Brain microvascular endothelial cell (primary cell): ENCODE results near the gene LSM12.

Experiments
- DNase-seq: peaks from one replicate; pipeline ENCODE4 v3.0.0-alpha.2; 2020
- H3K27ac ChIP-seq: fragments of 250-450 bp; sonication (Bioruptor Pico); 2 replicates; pipeline ENCODE4 v1.5.1; 2020; ENCODE audit warnings: mild to moderate bottlenecking, moderate library complexity
- H3K27me3 ChIP-seq: fragments of 250-450 bp; sonication (Bioruptor Pico); replicated peaks from 2 replicates; pipeline ENCODE4 v1.5.1; 2020; ENCODE audit warnings: mild to moderate bottlenecking
- H3K36me3 ChIP-seq: fragments of 250-450 bp; sonication (Bioruptor Pico); replicated peaks from 2 replicates; pipeline ENCODE4 v1.5.1; 2020; ENCODE audit warnings: mild to moderate bottlenecking
- H3K4me3 ChIP-seq: 2 replicates; pipeline ENCODE4 v1.5.1; 2011; ENCODE audit warnings: low read depth, mild to moderate bottlenecking, control low read depth, low read length, moderate library complexity
- CTCF ChIP-seq: IDR thresholded peaks from 2 replicates; pipeline ENCODE4 v1.5.1; 2011; ENCODE audit warnings: low read depth, mild to moderate bottlenecking, moderate library complexity, low read length, control low read depth, inconsistent platforms; ENCODE audit errors: missing control alignments
- in situ Hi-C: cut with HindIII; loops from 2 replicates; pipeline ENCODE4 v1.10.0; 2017; ENCODE audit warnings: low sequenced_read_pairs, low pct_ligation_motif_present

LSM12 gene

GRCh38 chr17:44097110-44097958, 30.9 kb upstream of the LSM12 start:
- peak; percentile 28 for TF ChIP-seq CTCF
- H3K27ac ChIP-seq = peak overlapping the region; percentile 96

GRCh38 chr17:44095647-44096496, 29.4 kb upstream of the LSM12 start:
- Histone ChIP-seq H3K4me3 (peak overlapping the region; percentile 38), H3K36me3 (no peaks in the 10 kb centered on the region), H3K27me3 (no peaks in the 10 kb centered on the region), H3K27ac (peak overlapping the region; percentile 96)
- in situ Hi-C loops = no loop called here
- TF ChIP-seq CTCF = peak; percentile 44
- DNase-seq = peak; percentile 95

More at GRCh38 chr17:44097110-44097958, 30.9 kb upstream of the LSM12 start:
- Histone ChIP-seq H3K27me3 (no peaks in the 10 kb centered on the region), H3K4me3 (no peak overlapping the region), H3K36me3 (no peaks in the 10 kb centered on the region)
- peak; percentile 53 for DNase-seq
- in situ Hi-C loops = no loop called here

GRCh38 chr17:44095388-44095646, 28.8 kb upstream of the LSM12 start:
- Histone ChIP-seq H3K36me3 (no peaks in the 10 kb centered on the region), H3K27ac (peak overlapping the region; percentile 96), H3K4me3 (peak overlapping the region; percentile 9), H3K27me3 (no peaks in the 10 kb centered on the region)
- TF ChIP-seq CTCF = no peak
- in situ Hi-C loops = no loop called here
- no peak for DNase-seq

- H3K27ac ChIP-seq = peak overlapping the region; percentile 96
- no peaks in the 10 kb centered on the region for H3K27me3 ChIP-seq
- H3K4me3 ChIP-seq = no peak overlapping the region
- H3K36me3 ChIP-seq = no peaks in the 10 kb centered on the region
- no peak for TF ChIP-seq CTCF
- DNase-seq = no peak
- in situ Hi-C loops = no loop called here
These were observed 28.4 kb upstream of the LSM12 start for GRCh38 chr17:44094701-44095387.

- DNase-seq = no peak
- no peak overlapping the region for H3K27ac ChIP-seq
- H3K36me3 ChIP-seq = no peaks in the 10 kb centered on the region
- H3K4me3 ChIP-seq = no peak overlapping the region
- TF ChIP-seq CTCF = no peak
- no peaks in the 10 kb centered on the region for H3K27me3 ChIP-seq
- in situ Hi-C loops = no loop called here
These were observed 26.9 kb upstream of the LSM12 start for GRCh38 chr17:44093231-44093900.
